ENCODE measurements around the gene DMD.

Gene DMD

GRCh38 chrX:32395878-32396277 lies 815.5 kb downstream of the DMD start:
- TF ChIP-seq CTCF (conservative IDR thresholded peaks at IDR 0.05; ENCODE audit: low read length) (no peak), EZH2phosphoT487 (IDR thresholded peaks at IDR 0.05; ENCODE audit: borderline replicate concordance) (no peak)
- no peaks in the 10 kb centered on the region for H3F3A ChIP-seq (ENCODE audit: low read depth)
- no peak overlapping the region for H3K4me3 ChIP-seq (ENCODE audit: low read length, poor library complexity, severe bottlenecking)

DNA sequence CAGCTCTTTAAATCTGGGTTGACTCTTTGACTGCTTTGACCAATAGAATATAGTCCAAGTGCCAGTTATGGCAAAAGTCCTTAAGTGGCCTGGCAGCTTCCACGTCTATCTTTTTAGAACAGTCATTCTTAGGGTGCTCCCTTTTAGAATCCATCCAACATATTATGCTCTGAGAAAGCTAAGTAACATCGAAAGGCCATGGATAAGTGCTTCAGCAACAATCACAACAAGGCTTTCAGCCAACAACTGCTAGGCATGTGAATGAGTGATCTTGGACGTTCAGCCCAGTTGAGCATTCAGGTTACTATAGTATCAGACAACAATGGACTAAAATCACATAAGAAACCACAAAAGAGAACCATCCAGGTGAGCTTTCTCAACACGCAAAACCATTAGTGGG lies 818.7 kb downstream of the DMD start:
- Histone ChIP-seq H2AFZ (ENCODE audit: low read length) (no peak overlapping the region), H3K36me3 (ENCODE audit: insufficient read depth, low read length) (no peaks in the 10 kb centered on the region), H3K4me1 (ENCODE audit: insufficient read depth, low read length, poor library complexity, severe bottlenecking) (no peaks in the 10 kb centered on the region), H3K4me3 (ENCODE audit: low read length, poor library complexity, severe bottlenecking) (no peak overlapping the region), H3K9ac (ENCODE audit: low read depth, low read length, poor library complexity, severe bottlenecking) (no peak overlapping the region), H3K79me2 (ENCODE audit: insufficient read depth, low read length) (no peaks in the 10 kb centered on the region), H3K4me2 (ENCODE audit: low read depth, low read length, poor library complexity, severe bottlenecking) (no peak overlapping the region), H4K20me1 (ENCODE audit: insufficient read depth, low read length, poor library complexity, severe bottlenecking) (no peaks in the 10 kb centered on the region), H3K9me3 (ENCODE audit: insufficient read depth, low read depth, low read length) (no peaks in the 10 kb centered on the region), H3F3A (ENCODE audit: low read depth) (no peaks in the 10 kb centered on the region), H3K27me3 (ENCODE audit: insufficient read depth, low read length, poor library complexity, severe bottlenecking) (no peaks in the 10 kb centered on the region), H3K9me2 (replicated peaks; ENCODE audit: low read depth, low read length) (no peaks in the 10 kb centered on the region)
- no peak for TF ChIP-seq CTCF (conservative IDR thresholded peaks at IDR 0.05; ENCODE audit: low read length)
- TF ChIP-seq EZH2phosphoT487 (IDR thresholded peaks at IDR 0.05; ENCODE audit: borderline replicate concordance) = no peak

More at GRCh38 chrX:32395878-32396277, 815.5 kb downstream of the DMD start:
- H2AFZ ChIP-seq (ENCODE audit: low read length) = no peak overlapping the region
- no peaks in the 10 kb centered on the region for H3K4me1 ChIP-seq (ENCODE audit: insufficient read depth, low read length, poor library complexity, severe bottlenecking)
- H3K9ac ChIP-seq (ENCODE audit: low read depth, low read length, poor library complexity, severe bottlenecking) = no peak overlapping the region
- no peaks in the 10 kb centered on the region for H3K27me3 ChIP-seq (ENCODE audit: insufficient read depth, low read length, poor library complexity, severe bottlenecking)
- H3K79me2 ChIP-seq (ENCODE audit: insufficient read depth, low read length) = no peaks in the 10 kb centered on the region
- no peaks in the 10 kb centered on the region for H3K36me3 ChIP-seq (ENCODE audit: insufficient read depth, low read length)
- no peaks in the 10 kb centered on the region for H3K9me3 ChIP-seq (ENCODE audit: insufficient read depth, low read depth, low read length)
- no peak overlapping the region for H3K4me2 ChIP-seq (ENCODE audit: low read depth, low read length, poor library complexity, severe bottlenecking)
- H4K20me1 ChIP-seq (ENCODE audit: insufficient read depth, low read length, poor library complexity, severe bottlenecking) = no peaks in the 10 kb centered on the region
- H3K9me2 ChIP-seq (replicated peaks; ENCODE audit: low read depth, low read length) = no peaks in the 10 kb centered on the region

GRCh38 chrX:32370456-32371205 lies 840.7 kb downstream of the DMD start:
- Histone ChIP-seq H3K4me2 (ENCODE audit: low read depth, low read length, poor library complexity, severe bottlenecking) (no peak overlapping the region), H3K9me2 (replicated peaks; ENCODE audit: low read depth, low read length) (no peaks in the 10 kb centered on the region), H3K9me3 (ENCODE audit: insufficient read depth, low read depth, low read length) (no peaks in the 10 kb centered on the region), H4K20me1 (ENCODE audit: insufficient read depth, low read length, poor library complexity, severe bottlenecking) (no peaks in the 10 kb centered on the region), H3K9ac (ENCODE audit: low read depth, low read length, poor library complexity, severe bottlenecking) (no peak overlapping the region), H3F3A (ENCODE audit: low read depth) (no peaks in the 10 kb centered on the region), H3K36me3 (ENCODE audit: insufficient read depth, low read length) (no peaks in the 10 kb centered on the region), H3K79me2 (ENCODE audit: insufficient read depth, low read length) (no peaks in the 10 kb centered on the region), H2AFZ (ENCODE audit: low read length) (no peak overlapping the region), H3K4me3 (ENCODE audit: low read length, poor library complexity, severe bottlenecking) (no peak overlapping the region), H3K27me3 (ENCODE audit: insufficient read depth, low read length, poor library complexity, severe bottlenecking) (no peaks in the 10 kb centered on the region), H3K4me1 (ENCODE audit: insufficient read depth, low read length, poor library complexity, severe bottlenecking) (no peaks in the 10 kb centered on the region)
- TF ChIP-seq EZH2phosphoT487 (IDR thresholded peaks at IDR 0.05; ENCODE audit: borderline replicate concordance) = no peak
- TF ChIP-seq CTCF (conservative IDR thresholded peaks at IDR 0.05; ENCODE audit: low read length) = no peak
